OCI-LY1 (cell line): ENCODE data around the gene MAN2B2.
A peak's percentile ranks its signal among the peaks of the same experiment; 100 is the strongest.
"Not testable (repeated sequence)": the region's sequence is repeated elsewhere in the genome, so short reads cannot be mapped to it uniquely, and the experiment has no call there.

Source experiments
- H2AFZ ChIP-seq: fragments of 200-600 bp; sonication (generic), shearing (Covaris generic); 2 replicates; pipeline ENCODE4 v1.6.0; 2014; ENCODE audit warnings: antibody characterized with exemption, mild to moderate bottlenecking, low read length
- H3F3A ChIP-seq: fragments of 200-600 bp; sonication (generic), shearing (Covaris generic); 2 replicates; pipeline ENCODE4 v1.6.0; 2014; ENCODE audit warnings: mild to moderate bottlenecking, antibody characterized with exemption, low read length, moderate library complexity; ENCODE audit not compliant: insufficient read depth
- H3K27ac ChIP-seq: fragments of 200-600 bp; sonication (generic); 2 replicates; pipeline ENCODE4 v1.5.1; 2014; ENCODE audit warnings: low read length, mixed run types, mild to moderate bottlenecking, low read depth; ENCODE audit not compliant: poor library complexity, severe bottlenecking
- H3K27me3 ChIP-seq: fragments of 200-600 bp; sonication (generic); 2 replicates; pipeline ENCODE4 v1.6.0; 2014; ENCODE audit warnings: antibody characterized with exemption, mild to moderate bottlenecking, low read length, moderate library complexity; ENCODE audit not compliant: insufficient read depth
- H3K36me3 ChIP-seq: fragments of 200-600 bp; sonication (generic); 2 replicates; pipeline ENCODE4 v1.6.1; 2014; ENCODE audit warnings: mild to moderate bottlenecking, antibody characterized with exemption, low read length, moderate library complexity, mixed read lengths; ENCODE audit not compliant: insufficient read depth
- H3K4me1 ChIP-seq: fragments of 200-600 bp; sonication (generic); 2 replicates; pipeline ENCODE4 v1.5.1; 2014; ENCODE audit warnings: mild to moderate bottlenecking, low read length, moderate library complexity; ENCODE audit not compliant: insufficient read depth, severe bottlenecking
- H3K4me2 ChIP-seq: fragments of 200-600 bp; sonication (generic), shearing (Covaris generic); 2 replicates; pipeline ENCODE4 v1.6.1; 2014; ENCODE audit warnings: low read length
- H3K4me3 ChIP-seq: fragments of 200-600 bp; sonication (generic); 2 replicates; pipeline ENCODE4 v1.5.1; 2014; ENCODE audit warnings: low read length, low read depth, mild to moderate bottlenecking, mixed read lengths; ENCODE audit not compliant: poor library complexity, severe bottlenecking
- H3K79me2 ChIP-seq: fragments of 200-600 bp; shearing (Covaris generic); 2 replicates; pipeline ENCODE4 v1.6.1; 2016; ENCODE audit warnings: mixed run types, low read length, mixed read lengths; ENCODE audit not compliant: insufficient read depth
- H3K9ac ChIP-seq: fragments of 200-600 bp; sonication (generic), shearing (Covaris generic); 2 replicates; pipeline ENCODE4 v1.6.1; 2014; ENCODE audit warnings: mild to moderate bottlenecking, low read length, mixed read lengths
- H3K9me2 ChIP-seq: fragments of 200-600 bp; sonication (generic), shearing (Covaris generic); 2 replicates; pipeline ENCODE4 v1.6.1; 2014; ENCODE audit warnings: low read depth, mild to moderate bottlenecking, low read length, mixed read lengths
- H3K9me3 ChIP-seq: fragments of 200-600 bp; shearing (Covaris generic); 2 replicates; pipeline ENCODE4 v1.6.1; 2014; ENCODE audit warnings: low read length, mixed read lengths
- H4K20me1 ChIP-seq: fragments of 200-600 bp; sonication (generic), shearing (Covaris generic); 2 replicates; pipeline ENCODE4 v1.6.0; 2016; ENCODE audit warnings: mild to moderate bottlenecking, low read length; ENCODE audit not compliant: insufficient read depth
- CTCF ChIP-seq: fragments of 200-600 bp; sonication (generic), shearing (Covaris generic); IDR thresholded peaks from 2 replicates; pipeline ENCODE4 v1.5.1; 2017; ENCODE audit warnings: mild to moderate bottlenecking, antibody characterized with exemption, low read length, moderate library complexity, mixed read lengths
- EZH2 ChIP-seq: fragments of 200-600 bp; sonication (generic), shearing (Covaris generic); IDR thresholded peaks from 2 replicates; pipeline ENCODE4 v1.8.0; 2017; ENCODE audit warnings: borderline replicate concordance, mixed run types, mild to moderate bottlenecking, antibody characterized with exemption, low read length, moderate library complexity, mixed read lengths

Gene MAN2B2

GRCh38 chr4:6627832-6628231 is 52.8 kb downstream of the MAN2B2 start:
- Histone ChIP-seq H3K36me3 (no peaks in the 10 kb centered on the region), H3K4me1 (peaks cover 7% of the 10 kb centered on the region), H3K4me2 (no peak overlapping the region), H3K9me3 (no peaks in the 10 kb centered on the region), H2AFZ (no peak overlapping the region), H3K9ac (no peak overlapping the region), H3K27me3 (no peaks in the 10 kb centered on the region), H3K9me2 (no peaks in the 10 kb centered on the region), H4K20me1 (no peaks in the 10 kb centered on the region), H3K79me2 (no peaks in the 10 kb centered on the region), H3K27ac (no peak overlapping the region), H3K4me3 (no peak overlapping the region), H3F3A (no peaks in the 10 kb centered on the region)
- TF ChIP-seq EZH2: no peak
- no peak for TF ChIP-seq CTCF

- H3K9me3 ChIP-seq, H3K4me2 ChIP-seq, H3K27me3 ChIP-seq, H3K27ac ChIP-seq, H2AFZ ChIP-seq, H3F3A ChIP-seq, H3K79me2 ChIP-seq, H3K36me3 ChIP-seq, H3K9me2 ChIP-seq, H3K4me3 ChIP-seq, H4K20me1 ChIP-seq, H3K9ac ChIP-seq: not testable (repeated sequence)
- H3K4me1 ChIP-seq: peaks cover 14% of the 10 kb centered on the region
Measured at GRCh38 chr4:6628484-6628883, 53.5 kb downstream of the MAN2B2 start.

- no peaks in the 10 kb centered on the region for H4K20me1 ChIP-seq
- H3K79me2 ChIP-seq: no peaks in the 10 kb centered on the region
- H3K9me2 ChIP-seq: no peaks in the 10 kb centered on the region
- no peaks in the 10 kb centered on the region for H3F3A ChIP-seq
- no peaks in the 10 kb centered on the region for H3K36me3 ChIP-seq
- no peaks in the 10 kb centered on the region for H3K9me3 ChIP-seq
- no peaks in the 10 kb centered on the region for H3K27me3 ChIP-seq
- H3K4me1 ChIP-seq: peaks cover 23% of the 10 kb centered on the region
- H3K27ac ChIP-seq: no peak overlapping the region
- no peak for TF ChIP-seq CTCF
- no peak for TF ChIP-seq EZH2
- H3K4me3 ChIP-seq: no peak overlapping the region
- no peak overlapping the region for H3K4me2 ChIP-seq
- no peak overlapping the region for H2AFZ ChIP-seq
- no peak overlapping the region for H3K9ac ChIP-seq
Measured at GRCh38 chr4:6632125-6632524, 57.1 kb downstream of the MAN2B2 start.

- Histone ChIP-seq H3K36me3 (no peaks in the 10 kb centered on the region), H3K9ac (no peak overlapping the region; the same call in 1 of the 2 replicates), H3K27me3 (no peaks in the 10 kb centered on the region), H3K9me2 (no peaks in the 10 kb centered on the region), H3K4me2 (peak overlapping the region; percentile 36; the same call in 1 of the 2 replicates), H3K27ac (peak overlapping the region; percentile 53), H3K4me3 (no peak overlapping the region), H3K4me1 (peaks cover 23% of the 10 kb centered on the region), H4K20me1 (no peaks in the 10 kb centered on the region), H2AFZ (no peak overlapping the region), H3K9me3 (no peaks in the 10 kb centered on the region), H3F3A (no peaks in the 10 kb centered on the region), H3K79me2 (no peaks in the 10 kb centered on the region)
- no peak for TF ChIP-seq CTCF
- no peak for TF ChIP-seq EZH2
Measured at GRCh38 chr4:6633091-6633906, 58.3 kb downstream of the MAN2B2 start.
